ENCODE measurements around the gene PRELP. TPM values are rescaled to one million over a fixed set of nuclear protein-coding genes. Genes with fewer than 3 reads are reported as not detected.

PRELP gene
- total and polyA plus RNA-seq, 2 of the 8 experiments (the other 6 are each of a cell fraction or from before 2014, with no cell fraction given) = 0.13 to 0.23 TPM

- H2BK5ac ChIP-seq (ENCODE audit: low read depth, low read length) = no peak overlapping the region
- no peak overlapping the region for H4K91ac ChIP-seq (replicated peaks; ENCODE audit: insufficient read length, low read length)
- H3K23me2 ChIP-seq (ENCODE audit: low read depth, low read length) = no peaks in the 10 kb centered on the region
- H3K27ac ChIP-seq (ENCODE audit: low read depth, low read length) = no peak overlapping the region
- no peak overlapping the region for H4K5ac ChIP-seq (ENCODE audit: insufficient read length, low read depth, low read length)
- no peak overlapping the region for H3K4me3 ChIP-seq (ENCODE audit: extremely low read depth in 1 of 4, insufficient read depth in 2 of 4, low read depth in 3 of 4, low read length in 4 of 4)
- 96% methylated on average over 3 of the region's 3 CpGs; no CpG with 5 or more reads in 1 of the 2 experiments for WGBS, 2 experiments (ENCODE audit: extremely low coverage in 1 of 2, insufficient coverage in 1 of 2, insufficient read length in 1 of 2, insufficient replicate concordance in 2 of 2, low coverage in 1 of 2, low lambda C conversion rate in 2 of 2, missing lambda C conversion rate in 1 of 2)
- H2BK120ac ChIP-seq (replicated peaks; ENCODE audit: low read depth, low read length) = no peak overlapping the region
- DNase-seq (ENCODE audit: low read depth in 1 of 2, low spot score in 2 of 2) = no peak
- H3K23ac ChIP-seq (ENCODE audit: insufficient read length) = no peak overlapping the region
- no peaks in the 10 kb centered on the region for H3K27me3 ChIP-seq (replicated peaks in 1 of 4; ENCODE audit: control insufficient read depth in 3 of 4, extremely low read depth in 1 of 4, insufficient read depth in 3 of 4, low read length in 3 of 4)
- H2BK12ac ChIP-seq (ENCODE audit: low read depth, low read length) = 0 out of 2 replicates have a peak overlapping the region, but pooled peaks have one; percentile 17
- no peaks in the 10 kb centered on the region for H3K79me1 ChIP-seq (ENCODE audit: low read depth, low read length)
- H3K56ac ChIP-seq (replicated peaks; ENCODE audit: insufficient read length, low read depth, low read length) = no peak overlapping the region
- no peaks in the 10 kb centered on the region for H3K79me2 ChIP-seq (ENCODE audit: control insufficient read depth in 1 of 2, insufficient read depth in 2 of 2, low read length in 2 of 2)
- no peaks in the 10 kb centered on the region; a peak in 1 of 7 replicates for H3K4me1 ChIP-seq (replicated peaks in 1 of 4; ENCODE audit: control insufficient read depth in 3 of 4, insufficient read depth in 4 of 4, low read length in 3 of 4)
- no peak overlapping the region for H3K14ac ChIP-seq (ENCODE audit: insufficient read length)
- H3K18ac ChIP-seq (ENCODE audit: extremely low read depth, low read length) = no peak overlapping the region; the same call in 1 of the 2 replicates
- no peak overlapping the region for H2BK15ac ChIP-seq (ENCODE audit: low read length)
- no peaks in the 10 kb centered on the region for H3K36me3 ChIP-seq (ENCODE audit: control insufficient read depth in 2 of 4, insufficient read depth in 4 of 4, low read length in 3 of 4)
- CTCF ChIA-PET (ENCODE audit: partially characterized antibody) = interaction anchor here (0.6 to 4.4 kb wide), 7 partner anchors 11 to 246 kb away, joined by 3 to 19 read pairs (median 3); no protein-coding TSS in a partner anchor
- no peaks in the 10 kb centered on the region for H3K9me3 ChIP-seq (ENCODE audit: insufficient read depth in 2 of 2, low read depth in 1 of 2, low read length in 1 of 2)
- POLR2A ChIA-PET (ENCODE audit: partially characterized antibody) = no interaction called here
- H3K4ac ChIP-seq (replicated peaks; ENCODE audit: insufficient read length, low read depth, low read length) = no peak overlapping the region
- H2AK5ac ChIP-seq (ENCODE audit: low read depth, low read length) = no peak overlapping the region
- no peak overlapping the region for H3K9ac ChIP-seq (replicated peaks in 1 of 4; ENCODE audit: extremely low read depth in 1 of 4, low read depth in 3 of 4, low read length in 3 of 4)
- 0 out of 2 replicates have a peak overlapping the region, but pooled peaks have one; percentile 72 for H2BK20ac ChIP-seq (ENCODE audit: low read length)
- H4K20me1 ChIP-seq (replicated peaks in 1 of 2; ENCODE audit: control insufficient read depth in 1 of 2, insufficient read depth in 2 of 2, low read length in 2 of 2) = no peaks in the 10 kb centered on the region
- H4K8ac ChIP-seq (ENCODE audit: extremely low read depth, insufficient read depth, low read length) = no peak overlapping the region
- FAIRE-seq = no peak
- peak overlapping the region; percentile 51; the same call in 1 of the 2 replicates for H2AFZ ChIP-seq (ENCODE audit: low read length)
- TF ChIP-seq SIRT6 (IDR thresholded peaks at IDR 0.05; ENCODE audit: low read length) (no peak), MAFK (IDR thresholded peaks at IDR 0.05; ENCODE audit: low read depth, low read length) (no peak), ATF2 (IDR thresholded peaks at IDR 0.05; ENCODE audit: low read length) (no peak), YY1 (IDR thresholded peaks at IDR 0.05; ENCODE audit: low read depth, low read length) (no peak), RBBP5 (IDR thresholded peaks at IDR 0.05; ENCODE audit: borderline replicate concordance, low read depth, low read length) (no peak), SIN3A (conservative IDR thresholded peaks at IDR 0.05 in 1 of 2, IDR thresholded peaks at IDR 0.05 in 1 of 2; ENCODE audit: low read depth in 1 of 2, low read length in 2 of 2) (no peak), SUZ12 (IDR thresholded peaks at IDR 0.05; ENCODE audit: low read length) (no peak), POLR2A (IDR thresholded peaks at IDR 0.05; ENCODE audit: control extremely low read depth in 1 of 2, low read depth in 2 of 2, low read length in 2 of 2) (no peak)
- no peak overlapping the region for H3K4me2 ChIP-seq (ENCODE audit: insufficient read depth in 1 of 2, low read depth in 2 of 2, low read length in 2 of 2)
Measured at GRCh38 chr1:203455706-203456105, 19.9 kb upstream of the PRELP start.
